IPS-18c (cell line): Measurements from ENCODE around the gene DCLRE1A.

ENCODE experiments used
- H3K4me3 ChIP-seq: 2 replicates; pipeline ENCODE4 v1.7.0; 2013; ENCODE audit warnings: low read depth, mild to moderate bottlenecking, low read length, moderate library complexity; ENCODE audit not compliant: insufficient read depth
- H3K9me3 ChIP-seq: one replicate; pipeline ENCODE4 v1.6.1; 2013; ENCODE audit warnings: mild to moderate bottlenecking, low read length, moderate library complexity; ENCODE audit not compliant: control insufficient read depth, insufficient read depth

The DCLRE1A gene

GRCh38 chr10:113854013-113854760 lies at the start of gene DCLRE1A, which contains the start of gene NHLRC2:
DCLRE1A (minus strand) TSS chr10:113854082; CDS start chr10:113853182, 900 bp downstream.
NHLRC2 (plus strand) TSS chr10:113854661; CDS start chr10:113854873, 212 bp downstream.
- H3K9me3 ChIP-seq: no peaks in the 10 kb centered on the region
- H3K4me3 ChIP-seq: peak within 1 kb of the TSS; percentile 92

- H3K9me3 ChIP-seq: no peaks in the 10 kb centered on the region
- no peak overlapping the region for H3K4me3 ChIP-seq
These were observed 46.2 kb upstream of the DCLRE1A start for GRCh38 chr10:113899952-113900598.

- no peak overlapping the region for H3K4me3 ChIP-seq
- no peaks in the 10 kb centered on the region for H3K9me3 ChIP-seq
These were observed 44.1 kb upstream of the DCLRE1A start for GRCh38 chr10:113897693-113898618.

GRCh38 chr10:113895018-113895417 lies 41.1 kb upstream of the DCLRE1A start:
- no peak overlapping the region for H3K4me3 ChIP-seq
- no peaks in the 10 kb centered on the region for H3K9me3 ChIP-seq

- no peak overlapping the region for H3K4me3 ChIP-seq
- no peaks in the 10 kb centered on the region for H3K9me3 ChIP-seq
These were observed 40.7 kb upstream of the DCLRE1A start for GRCh38 chr10:113894581-113894980.

- Histone ChIP-seq H3K9me3 (no peaks in the 10 kb centered on the region), H3K4me3 (no peak overlapping the region)
These were observed 39.7 kb upstream of the DCLRE1A start for GRCh38 chr10:113893570-113893969.

GRCh38 chr10:113891476-113891875 lies 37.6 kb upstream of the DCLRE1A start:
- Histone ChIP-seq H3K4me3 (no peak overlapping the region), H3K9me3 (no peaks in the 10 kb centered on the region)

GRCh38 chr10:113890769-113891168 lies 36.9 kb upstream of the DCLRE1A start:
- Histone ChIP-seq H3K9me3 (no peaks in the 10 kb centered on the region), H3K4me3 (no peak overlapping the region)

- Histone ChIP-seq H3K4me3 (no peak overlapping the region), H3K9me3 (no peaks in the 10 kb centered on the region)
These were observed 36.0 kb upstream of the DCLRE1A start for GRCh38 chr10:113889911-113890310.

- no peaks in the 10 kb centered on the region for H3K9me3 ChIP-seq
- H3K4me3 ChIP-seq: no peak overlapping the region
These were observed 28.4 kb upstream of the DCLRE1A start for GRCh38 chr10:113882240-113882639.

GRCh38 chr10:113880236-113880635 lies 26.4 kb upstream of the DCLRE1A start:
- Histone ChIP-seq H3K9me3 (no peaks in the 10 kb centered on the region), H3K4me3 (no peak overlapping the region)

- no peak overlapping the region for H3K4me3 ChIP-seq
- no peaks in the 10 kb centered on the region for H3K9me3 ChIP-seq
These were observed 25.8 kb upstream of the DCLRE1A start for GRCh38 chr10:113879691-113880090.

GRCh38 chr10:113876461-113876860 lies 22.6 kb upstream of the DCLRE1A start:
- no peaks in the 10 kb centered on the region for H3K9me3 ChIP-seq

GRCh38 chr10:113875212-113875611 lies 21.3 kb upstream of the DCLRE1A start:
- no peak overlapping the region for H3K4me3 ChIP-seq
- H3K9me3 ChIP-seq: no peaks in the 10 kb centered on the region

More at GRCh38 chr10:113876461-113876860, 22.6 kb upstream of the DCLRE1A start:
- H3K4me3 ChIP-seq: no peak overlapping the region

- H3K4me3 ChIP-seq: no peak overlapping the region
- no peaks in the 10 kb centered on the region for H3K9me3 ChIP-seq
These were observed 18.5 kb upstream of the DCLRE1A start for GRCh38 chr10:113872139-113873030.

GRCh38 chr10:113869789-113870188 lies 15.9 kb upstream of the DCLRE1A start:
- Histone ChIP-seq H3K4me3 (no peak overlapping the region), H3K9me3 (no peaks in the 10 kb centered on the region)

- H3K4me3 ChIP-seq: no peak overlapping the region
- H3K9me3 ChIP-seq: no peaks in the 10 kb centered on the region
These were observed 14.0 kb upstream of the DCLRE1A start for GRCh38 chr10:113867904-113868303.
